Hepatocyte (in vitro differentiated cells): Measurements from ENCODE around the gene PPP3CA. TPM values are rescaled to one million over a fixed set of nuclear protein-coding genes. Genes with fewer than 3 reads are reported as not detected.

Experiments
- DNase-seq: peaks from one replicate; pipeline ENCODE4 v3.0.0-alpha.2; 2016; ENCODE audit warnings: low spot score
- H2AFZ ChIP-seq: fragments of 200-600 bp; sonication (generic); 2 replicates; pipeline ENCODE4 v1.6.0; 2016; ENCODE audit warnings: antibody characterized with exemption, mild to moderate bottlenecking
- H3K27ac ChIP-seq: fragments of 200-600 bp; sonication (generic); 2 replicates; pipeline ENCODE4 v1.5.1; 2016; ENCODE audit warnings: mild to moderate bottlenecking
- H3K27me3 ChIP-seq: fragments of 200-600 bp; sonication (generic); 2 replicates; pipeline ENCODE4 v1.6.1; 2016
- H3K36me3 ChIP-seq: fragments of 200-600 bp; sonication (generic); replicated peaks from 2 replicates; pipeline ENCODE4 v1.5.1; 2016; ENCODE audit warnings: low read depth; ENCODE audit not compliant: insufficient read depth
- H3K4me1 ChIP-seq: fragments of 200-600 bp; sonication (generic); 2 replicates; pipeline ENCODE4 v1.5.1; 2016; ENCODE audit warnings: mild to moderate bottlenecking, moderate library complexity; ENCODE audit not compliant: insufficient read depth
- H3K4me2 ChIP-seq: fragments of 200-600 bp; sonication (generic); 2 replicates; pipeline ENCODE4 v1.6.0; 2016
- H3K4me3 ChIP-seq: fragments of 200-600 bp; sonication (generic); 2 replicates; pipeline ENCODE4 v1.5.1; 2016; ENCODE audit warnings: mild to moderate bottlenecking
- H3K79me2 ChIP-seq: fragments of 200-600 bp; sonication (generic); 2 replicates; pipeline ENCODE4 v1.6.0; 2017; ENCODE audit warnings: mild to moderate bottlenecking
- H3K9me2 ChIP-seq: fragments of 200-600 bp; sonication (generic); replicated peaks from 2 replicates; pipeline ENCODE4 v1.6.0; 2017; ENCODE audit warnings: mild to moderate bottlenecking; ENCODE audit not compliant: insufficient read depth
- H3K9me3 ChIP-seq: fragments of 200-600 bp; sonication (generic); 2 replicates; pipeline ENCODE4 v1.5.1; 2016; ENCODE audit warnings: low read depth, mild to moderate bottlenecking
- H4K20me1 ChIP-seq: fragments of 200-600 bp; sonication (generic); 2 replicates; pipeline ENCODE4 v1.6.0; 2016; ENCODE audit warnings: mild to moderate bottlenecking; ENCODE audit not compliant: insufficient read depth, poor library complexity, severe bottlenecking
- CTCF ChIP-seq: fragments of 200-600 bp; sonication (generic); IDR thresholded peaks from 2 replicates; pipeline ENCODE4 v1.5.1; 2016; ENCODE audit warnings: antibody characterized with exemption, mild to moderate bottlenecking; ENCODE audit not compliant: poor library complexity
- EZH2 ChIP-seq: fragments of 200-600 bp; sonication (generic); IDR thresholded peaks from 2 replicates; pipeline ENCODE4 v1.6.1; 2016; ENCODE audit warnings: antibody characterized with exemption, mild to moderate bottlenecking, borderline replicate concordance
- EZH2phosphoT487 ChIP-seq: fragments of 200-600 bp; sonication (generic); IDR thresholded peaks from one replicate; pipeline ENCODE4 v1.6.1; 2018; ENCODE audit warnings: antibody characterized with exemption, mild to moderate bottlenecking, low read depth, moderate library complexity; ENCODE audit not compliant: unreplicated experiment, severe bottlenecking
- WGBS: methylation state at CpG from one replicate; pipeline ENCODE4 v1.1.6; 2016; ENCODE audit warnings: low lambda C conversion rate; ENCODE audit errors: missing lambda C conversion rate; 5-methylcytosine and 5-hydroxymethylcytosine counted together
- polyA plus RNA-seq: library from polyadenylated mRNA; unstranded; fragments of >200 nt; fragmentation: Nextera tagmentation; extraction: Ambion mirVana; gene quantifications from 2 replicates; pipeline ENCODE4 v1.2.1, GENCODE V29; 2016
- total RNA-seq: library from RNA; depleted of rRNA; stranded (reverse); fragments of >200 nt; gene quantifications from 2 replicates; pipeline ENCODE4 v1.2.3, GENCODE V29; 2014

PPP3CA gene
- total and polyA plus RNA-seq, 2 experiments from 2014 or later: 12.9 to 49.5 TPM

DNA sequence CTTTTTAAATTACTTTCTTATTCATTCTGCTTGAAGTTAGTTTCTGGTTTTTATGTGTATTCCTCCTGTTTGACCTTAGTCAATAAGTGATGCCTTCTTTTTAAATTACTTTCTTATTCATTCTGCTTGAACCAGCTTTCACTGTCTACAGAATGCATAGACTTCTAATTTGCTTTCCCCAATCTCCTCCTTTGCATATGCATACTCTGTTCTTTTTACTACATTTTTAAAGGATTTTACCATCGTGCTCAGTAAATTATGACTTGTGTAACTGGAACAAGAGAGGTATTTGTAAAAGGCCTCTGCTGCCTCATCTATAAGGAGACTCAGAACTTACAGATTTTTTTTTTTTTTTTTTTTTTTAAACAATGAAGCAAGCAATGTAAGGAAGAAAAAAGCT is 228.7 kb downstream of the PPP3CA start:
- 36% methylated on average over 1 of the region's 1 CpG for WGBS

DNA sequence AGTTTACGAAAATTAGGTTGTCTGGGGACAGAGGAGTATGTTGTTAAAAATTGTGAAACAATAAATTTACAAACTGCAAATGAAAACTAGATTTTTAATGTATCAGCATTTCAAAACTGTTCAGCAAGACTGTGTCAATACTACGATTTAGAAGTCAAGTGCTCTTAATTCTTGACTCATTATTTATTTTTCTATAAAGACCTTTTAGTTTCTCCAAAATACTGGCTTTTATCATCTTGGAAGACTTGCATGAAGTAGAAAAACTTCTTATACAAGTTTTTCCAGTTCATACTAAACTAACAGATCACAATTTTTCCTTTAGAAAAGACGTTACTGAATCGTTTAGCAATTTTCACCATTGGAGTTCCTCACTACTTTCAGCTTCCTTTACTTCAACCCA is 231.4 kb downstream of the PPP3CA start:
- H3K4me1 ChIP-seq: no peaks in the 10 kb centered on the region
- TF ChIP-seq CTCF (no peak), EZH2 (no peak), EZH2phosphoT487 (no peak)
- no peak overlapping the region for H3K4me3 ChIP-seq
- no peaks in the 10 kb centered on the region for H4K20me1 ChIP-seq
- WGBS: 93% methylated on average over 4 of the region's 4 CpGs
- peaks cover 17% of the 10 kb centered on the region for H3K79me2 ChIP-seq
- H3K9me3 ChIP-seq: no peaks in the 10 kb centered on the region
- no peaks in the 10 kb centered on the region for H3K36me3 ChIP-seq
- no peak overlapping the region for H2AFZ ChIP-seq
- H3K9me2 ChIP-seq: no peaks in the 10 kb centered on the region
- DNase-seq: no peak
- no peak overlapping the region for H3K4me2 ChIP-seq
- no peaks in the 10 kb centered on the region for H3K27me3 ChIP-seq
- no peak overlapping the region for H3K27ac ChIP-seq

More for the DNA sequence above, 228.7 kb downstream of the PPP3CA start:
- no peaks in the 10 kb centered on the region for H3K27me3 ChIP-seq
- no peaks in the 10 kb centered on the region for H3K36me3 ChIP-seq
- H3K9me3 ChIP-seq: no peaks in the 10 kb centered on the region
- no peak overlapping the region for H3K4me3 ChIP-seq
- H3K27ac ChIP-seq: no peak overlapping the region
- H2AFZ ChIP-seq: no peak overlapping the region
- H3K79me2 ChIP-seq: peaks cover 18% of the 10 kb centered on the region
- no peaks in the 10 kb centered on the region for H3K4me1 ChIP-seq
- no peak for DNase-seq
- no peaks in the 10 kb centered on the region for H3K9me2 ChIP-seq
- TF ChIP-seq EZH2phosphoT487 (no peak), EZH2 (no peak), CTCF (no peak)
- H3K4me2 ChIP-seq: no peak overlapping the region
- H4K20me1 ChIP-seq: no peaks in the 10 kb centered on the region

DNA sequence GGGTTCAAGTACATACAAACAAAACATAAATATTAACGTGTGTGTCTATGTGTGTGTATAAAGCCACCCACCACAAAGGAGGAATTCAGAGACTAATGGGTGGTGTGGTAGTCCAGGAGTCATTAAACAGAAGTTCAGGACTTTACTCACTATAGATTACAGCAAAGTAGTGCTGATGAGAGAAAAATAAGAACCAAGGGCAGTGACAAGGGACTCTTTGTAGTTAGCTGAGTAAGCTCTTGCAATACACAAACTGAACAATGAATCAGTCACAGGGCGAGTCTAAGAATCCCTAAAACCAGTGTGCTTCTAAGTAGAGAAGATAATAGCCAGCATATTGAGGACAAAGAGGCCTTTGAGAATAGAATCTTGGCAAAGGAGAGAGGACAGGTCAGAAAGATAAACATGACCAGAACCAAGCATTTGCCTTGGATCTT is 232.4 kb downstream of the PPP3CA start:
- Histone ChIP-seq H3K27me3 (no peaks in the 10 kb centered on the region), H3K27ac (peak overlapping the region; percentile 35), H3K9me3 (no peaks in the 10 kb centered on the region), H3K4me1 (no peaks in the 10 kb centered on the region), H3K4me3 (no peak overlapping the region), H4K20me1 (no peaks in the 10 kb centered on the region), H3K79me2 (peaks cover 14% of the 10 kb centered on the region), H2AFZ (no peak overlapping the region), H3K4me2 (no peak overlapping the region), H3K9me2 (no peaks in the 10 kb centered on the region), H3K36me3 (no peaks in the 10 kb centered on the region)
- DNase-seq: peak; percentile 26
- 37% methylated on average over 2 of the region's 2 CpGs for WGBS
- TF ChIP-seq EZH2phosphoT487 (no peak), EZH2 (no peak), CTCF (no peak)
